UCSD-AML1 (cell line): ENCODE measurements around the gene PPL.
"Not testable (repeated sequence)": the region's sequence is repeated elsewhere in the genome, so short reads cannot be mapped to it uniquely, and the experiment has no call there.

Experiments used
- DNase-seq: peaks from one replicate; lab custom pipeline; 2025; ENCODE audit not compliant: unreplicated experiment; lab: John Stamatoyannopoulos, UW

PPL gene

DNA sequence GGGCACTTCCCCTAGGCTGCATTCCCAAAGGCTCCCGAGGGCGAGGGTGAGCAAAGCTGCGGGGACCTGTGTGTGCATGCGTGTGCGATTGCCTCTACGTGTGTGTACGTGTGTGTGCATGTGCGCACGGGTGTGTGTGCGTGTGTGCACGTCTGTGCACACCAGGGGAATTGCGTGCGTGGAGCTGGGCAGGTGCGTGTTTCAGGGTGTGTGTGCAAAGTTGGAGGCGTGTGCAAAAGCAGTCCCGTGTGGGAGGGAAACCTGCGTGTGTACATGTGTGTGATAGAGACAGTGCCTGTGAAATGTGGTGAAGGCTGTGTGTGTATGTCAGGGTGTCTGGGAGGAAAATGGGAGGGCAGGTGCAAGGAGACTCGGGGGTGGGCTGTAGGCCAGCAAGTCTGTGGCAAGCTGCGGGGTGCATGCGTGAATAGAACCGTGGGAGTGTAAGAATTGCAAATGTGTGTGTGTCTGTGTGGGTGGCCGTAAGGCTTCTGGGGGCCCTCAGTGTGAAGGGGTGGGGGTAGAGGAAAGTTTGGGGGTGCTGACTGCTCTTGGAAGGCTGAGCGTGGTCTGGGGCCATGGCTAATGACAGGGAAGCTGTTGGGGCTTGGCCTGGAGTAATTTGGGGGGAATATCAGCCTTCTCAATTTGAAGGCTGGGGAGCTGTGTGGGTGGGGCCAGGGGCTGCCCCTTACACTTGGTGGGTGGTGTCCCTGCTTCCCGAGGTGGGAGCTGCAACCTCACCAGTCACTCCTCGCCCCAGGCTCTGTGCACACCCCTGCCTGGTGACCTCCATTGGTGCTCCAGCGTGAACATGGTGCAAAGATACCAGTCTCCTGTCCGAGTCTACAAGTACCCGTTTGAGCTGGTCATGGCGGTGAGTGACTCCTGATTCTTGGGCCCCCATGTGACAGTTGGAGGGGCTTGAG, 21.8 kb upstream of the PPL start:
- no peak for DNase-seq

DNA sequence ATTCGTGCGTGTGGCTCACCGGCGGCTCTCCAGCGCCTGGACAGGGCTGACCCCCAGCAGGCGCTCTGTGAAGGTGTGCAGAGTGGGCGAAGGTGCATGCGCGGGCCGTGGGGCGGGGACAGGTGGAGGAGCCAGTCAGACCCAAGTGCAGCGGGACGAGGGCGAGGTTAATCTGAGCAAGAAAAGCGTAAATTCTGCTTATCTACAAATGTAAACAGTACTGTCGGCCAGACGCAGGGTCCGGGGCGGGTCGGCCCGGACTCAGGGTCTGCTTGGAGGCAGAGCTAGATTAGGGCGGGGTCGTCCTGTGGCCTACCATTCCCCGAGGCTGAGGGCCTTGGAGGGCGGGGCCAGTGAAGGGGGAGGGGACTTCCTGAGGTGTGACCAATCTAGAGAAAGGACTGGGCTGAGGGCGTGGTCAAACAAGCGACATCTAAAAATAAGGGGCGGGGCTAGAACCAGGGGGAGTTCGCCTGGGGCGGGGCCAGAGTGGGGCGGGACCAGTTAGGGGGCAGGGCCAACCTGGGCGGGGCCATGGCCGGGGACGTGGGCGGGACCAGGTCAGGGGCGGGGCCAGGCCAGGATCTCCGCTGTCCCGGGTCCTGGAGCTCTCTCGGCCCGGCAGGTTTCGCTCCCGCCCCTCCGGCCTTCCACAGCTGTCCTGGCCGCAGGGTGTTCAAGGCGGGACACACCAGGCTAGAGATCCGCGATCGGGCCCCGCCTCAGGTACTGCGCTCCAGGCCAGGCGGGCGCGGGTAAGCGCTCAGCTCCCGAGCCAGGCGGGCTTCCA, 21.0 kb upstream of the PPL start, which contains the start of gene SEC14L5:
TSS of gene SEC14L5 (plus strand) at position 611 of the 790 bp plus-strand sequence. CDS start 994 bp downstream, outside the sequence.
- peak; percentile 96 for DNase-seq

DNA sequence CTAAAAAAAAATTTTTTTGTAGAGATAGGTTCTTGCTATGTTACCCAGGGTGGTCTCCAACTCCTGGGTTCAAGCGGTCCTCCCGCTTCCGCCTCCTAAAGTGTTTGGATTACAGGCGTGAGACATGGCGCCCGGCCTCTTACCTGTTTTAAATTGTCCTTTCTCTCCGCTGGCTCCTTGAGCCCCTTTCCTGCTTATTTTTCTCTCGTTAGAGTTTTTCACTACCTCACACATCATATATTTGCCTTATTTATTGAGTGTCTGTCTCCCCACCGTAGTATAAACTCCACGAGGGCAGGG, 20.4 kb upstream of the PPL start:
- no peak for DNase-seq

DNA sequence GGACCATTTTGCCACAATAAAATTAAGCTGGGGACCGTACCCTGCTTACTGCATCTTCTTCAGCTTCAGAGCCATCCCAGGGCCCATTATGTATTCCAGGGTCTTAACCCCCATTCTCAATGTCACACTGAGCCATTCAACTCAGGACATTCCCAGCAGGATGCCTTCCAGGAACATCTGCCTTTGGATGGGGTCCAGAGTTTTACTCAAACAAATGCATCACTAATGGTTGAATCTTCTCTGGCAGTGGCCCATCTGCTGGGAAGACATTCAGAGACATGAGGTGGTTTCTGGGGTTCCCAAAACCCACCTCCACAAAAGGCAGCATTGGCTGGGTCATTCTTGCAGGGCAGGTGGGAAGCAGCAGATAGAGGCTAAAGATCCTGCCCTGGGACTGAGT, 17.8 kb upstream of the PPL start:
- no peak for DNase-seq

DNA sequence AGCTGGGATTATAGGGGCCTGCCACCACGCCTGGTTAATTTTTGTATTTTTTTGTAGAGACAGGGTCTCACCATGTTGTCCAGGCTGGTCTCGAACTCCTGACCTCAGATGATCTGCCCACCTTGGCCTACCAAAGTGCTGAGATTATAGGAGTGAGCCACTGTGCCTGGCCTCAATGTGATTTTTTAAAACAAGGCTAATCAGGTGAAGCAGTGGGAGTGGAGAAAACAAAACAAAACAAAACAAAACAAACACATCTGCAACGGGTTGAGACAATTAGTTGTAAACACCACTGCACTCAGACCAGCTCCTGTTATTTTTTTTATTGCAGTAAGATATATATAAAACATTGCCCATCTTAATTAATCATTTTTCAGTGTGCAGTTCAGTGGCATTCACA, 14.6 kb upstream of the PPL start:
- DNase-seq = not testable (repeated sequence)

DNA sequence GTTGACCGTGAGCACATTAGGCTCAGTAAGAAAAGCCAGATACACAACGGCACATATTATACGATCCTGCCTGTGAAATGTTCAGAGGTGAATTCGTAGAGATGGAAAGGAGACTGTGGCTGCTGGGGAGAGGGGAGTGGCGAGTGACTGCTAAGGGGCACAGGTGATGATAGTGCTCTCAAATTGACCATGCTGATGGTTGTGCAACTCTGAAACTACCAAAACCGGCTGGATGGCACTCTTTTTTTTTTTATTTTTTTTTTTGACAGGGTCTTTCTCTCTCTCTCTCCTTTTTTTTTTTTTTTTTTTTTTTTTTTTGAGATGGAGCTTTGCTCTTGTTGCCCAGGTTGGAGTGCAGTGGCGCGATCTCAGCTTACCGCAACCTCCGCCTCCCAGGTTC, 13.0 kb upstream of the PPL start:
- DNase-seq = no peak

DNA sequence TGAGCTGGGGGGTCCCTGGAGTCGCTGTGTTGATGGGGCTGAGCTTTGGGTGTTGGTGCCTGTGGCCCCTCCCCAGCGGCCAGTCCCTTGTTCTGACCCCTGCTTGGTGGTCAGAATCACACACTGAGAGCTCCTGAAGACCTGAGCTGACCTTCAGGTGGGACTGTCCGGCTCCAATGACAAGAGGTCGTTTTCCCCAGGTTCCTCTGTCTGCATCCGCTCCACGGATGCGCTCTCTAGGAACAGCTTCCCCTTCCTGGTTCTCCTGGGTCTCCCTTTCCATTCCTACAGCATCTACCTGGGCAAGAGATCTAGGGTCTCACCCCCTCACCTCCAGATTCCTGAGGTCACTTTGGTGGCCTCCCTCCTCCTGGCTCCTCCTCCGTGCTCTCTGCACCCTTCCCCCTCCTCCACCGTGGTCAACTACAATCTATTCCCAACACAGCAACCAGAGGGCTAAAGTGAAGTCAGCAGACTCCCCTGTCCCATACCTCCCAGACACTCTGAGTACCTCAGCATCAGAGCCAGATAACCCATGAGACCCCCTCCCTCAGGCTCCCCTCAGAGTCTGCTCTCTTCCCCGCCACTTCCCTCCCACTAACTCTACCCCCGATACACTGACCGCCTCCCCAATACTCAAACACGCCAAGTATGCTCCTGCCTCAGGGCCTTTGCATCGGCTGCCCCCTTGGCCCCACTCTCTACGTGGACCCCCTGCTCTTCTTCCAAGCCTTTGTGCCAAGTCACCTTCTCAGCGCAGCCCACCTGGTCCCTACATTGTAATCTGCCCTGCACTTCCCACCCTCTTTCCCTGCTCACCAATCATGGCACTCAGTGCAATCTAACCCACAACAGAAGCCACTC, 12.2 kb upstream of the PPL start:
- DNase-seq = no peak

DNA sequence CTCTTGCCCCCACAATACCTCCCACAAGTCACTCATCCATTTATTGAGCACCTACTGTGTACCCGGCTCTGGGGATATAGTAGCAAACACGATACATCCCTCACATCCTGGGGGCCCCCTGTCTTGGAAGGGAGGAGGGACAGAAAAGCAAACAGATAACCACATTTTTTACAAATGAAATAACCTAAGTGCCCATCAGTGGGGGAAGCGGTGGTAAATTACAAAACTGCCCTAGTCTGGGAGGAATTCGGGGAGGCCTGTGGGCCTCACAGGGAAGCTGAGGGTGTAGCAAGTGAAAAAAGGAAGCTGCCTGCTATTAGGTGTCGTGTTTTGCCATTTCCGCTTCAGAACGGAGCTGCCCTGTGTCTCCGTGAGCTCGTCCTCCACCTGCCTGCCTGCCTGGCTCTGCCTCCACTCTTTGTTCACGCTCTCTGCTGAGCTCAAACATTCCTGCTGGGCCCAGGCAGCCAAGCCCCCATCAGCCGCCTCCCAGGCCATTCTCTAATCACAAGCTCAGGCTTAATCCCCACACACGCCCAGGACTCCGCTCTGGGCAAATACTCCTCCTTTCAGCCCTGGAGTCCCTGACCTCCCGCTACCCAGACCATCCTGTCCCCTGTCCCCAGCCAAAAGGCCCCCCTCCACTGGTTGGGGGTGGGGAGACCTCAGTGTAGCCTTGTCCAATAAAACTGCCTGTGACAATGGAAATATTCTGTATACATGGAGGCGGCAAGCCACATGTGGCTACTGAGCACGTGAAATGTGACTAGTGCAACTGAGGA, 11.0 kb upstream of the PPL start:
- DNase-seq = peak; percentile 29

DNA sequence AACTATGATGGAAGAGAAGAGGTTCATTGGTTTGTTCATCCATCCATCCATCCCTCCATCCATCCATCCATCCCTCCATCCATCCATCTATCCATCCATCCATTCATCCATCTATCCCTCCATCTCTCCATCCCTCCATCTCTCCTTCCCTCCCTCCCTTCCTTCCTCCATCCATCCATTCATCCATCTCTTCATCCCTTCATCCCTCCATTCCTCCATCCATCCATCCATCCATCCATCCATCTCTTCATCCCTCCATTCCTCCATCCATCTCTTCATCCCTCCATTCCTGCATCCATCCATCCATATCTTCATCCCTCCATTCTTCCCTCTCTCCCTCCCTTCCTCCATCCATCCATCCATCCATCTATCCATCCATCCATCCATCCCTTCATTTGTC, 10.0 kb upstream of the PPL start:
- no peak for DNase-seq

DNA sequence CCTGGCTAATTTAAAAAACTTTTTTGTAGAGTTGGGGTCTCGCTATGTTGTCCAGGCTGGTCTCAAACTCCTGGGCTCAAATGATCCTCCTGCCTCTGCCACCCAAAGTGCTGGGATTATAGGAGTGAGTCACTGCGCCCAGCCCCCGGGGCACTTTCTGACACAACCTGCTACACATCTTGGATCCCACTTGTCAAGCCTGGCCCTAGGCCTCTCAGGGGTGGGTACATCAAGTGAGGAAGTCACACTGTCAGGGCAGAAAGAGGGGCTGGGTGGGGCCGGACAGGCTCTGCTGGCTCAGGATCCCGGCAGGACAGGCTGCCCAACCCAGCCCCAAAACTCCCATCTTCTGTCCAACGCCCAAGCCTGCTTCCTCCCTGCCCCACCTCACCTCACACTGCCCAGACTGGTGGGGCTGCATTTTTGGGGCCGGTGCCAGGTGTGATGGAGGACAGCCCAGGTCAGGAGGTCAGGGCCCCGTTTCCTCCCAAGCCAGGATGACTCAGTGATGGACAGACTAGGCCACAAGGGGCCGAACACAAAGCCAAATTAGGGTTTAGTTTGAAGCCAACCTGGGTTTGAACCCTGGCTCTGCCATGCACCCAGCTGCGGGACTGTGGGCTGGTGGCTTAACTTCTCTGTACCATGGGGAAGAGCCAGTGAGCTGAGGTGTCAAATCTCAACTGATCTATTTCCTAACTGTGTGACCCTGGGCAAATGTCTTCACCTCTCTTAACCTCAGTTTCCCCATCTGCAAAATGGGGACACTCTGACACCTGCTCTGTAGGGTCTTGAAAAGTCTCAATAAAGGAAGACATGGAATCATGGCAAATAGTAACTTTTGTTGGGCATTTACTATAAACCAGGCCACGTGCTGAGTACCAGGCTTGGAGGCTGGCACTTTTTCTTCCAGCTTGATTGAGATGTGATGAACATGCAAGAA, 8.9 kb upstream of the PPL start:
- DNase-seq = no peak

DNA sequence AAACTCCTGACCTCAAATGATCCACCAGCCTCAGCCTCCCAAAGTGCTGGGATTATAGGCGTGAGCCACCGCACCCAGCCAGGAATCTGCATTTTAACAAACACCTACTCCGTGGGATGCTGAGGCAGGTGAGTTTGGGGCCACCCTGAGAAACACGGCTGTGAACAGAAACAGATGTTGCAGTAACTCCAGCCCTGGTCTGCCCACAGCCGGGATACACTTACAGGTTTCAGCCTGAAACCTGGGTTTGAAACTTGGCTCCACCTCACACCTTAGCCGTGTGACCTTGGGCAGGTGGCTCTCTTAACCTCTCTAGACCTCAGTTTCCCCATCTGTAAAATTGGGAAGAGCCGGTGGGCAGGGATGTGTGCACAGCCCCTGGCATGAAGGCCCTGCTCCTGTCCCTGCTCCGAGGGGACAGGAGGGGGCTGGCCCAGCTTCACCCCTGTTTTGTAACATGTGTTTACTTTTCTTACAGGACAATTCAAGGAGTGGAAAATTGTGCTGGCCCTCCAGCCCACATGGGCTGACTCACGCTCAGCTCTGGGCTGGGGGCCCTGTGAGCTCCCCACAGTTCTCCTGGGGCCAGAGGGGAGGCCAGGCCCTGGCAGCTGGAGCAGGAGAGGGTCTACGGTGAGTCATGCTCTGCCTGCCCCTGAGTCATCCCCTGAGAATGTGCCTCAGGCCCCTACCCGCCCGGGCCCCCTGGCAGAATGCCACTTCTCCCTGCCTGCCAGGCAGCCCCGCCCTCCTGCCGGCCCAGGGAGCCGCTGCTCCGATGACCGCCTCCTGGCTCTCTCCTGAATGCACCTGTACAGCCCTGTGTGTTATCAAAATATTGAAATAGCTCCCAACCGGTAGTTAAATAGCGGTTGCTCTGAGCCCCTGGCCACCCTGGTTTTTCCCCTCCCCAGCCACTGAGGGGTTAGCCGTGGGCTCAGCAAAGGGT, 7.7 kb upstream of the PPL start:
- no peak for DNase-seq

DNA sequence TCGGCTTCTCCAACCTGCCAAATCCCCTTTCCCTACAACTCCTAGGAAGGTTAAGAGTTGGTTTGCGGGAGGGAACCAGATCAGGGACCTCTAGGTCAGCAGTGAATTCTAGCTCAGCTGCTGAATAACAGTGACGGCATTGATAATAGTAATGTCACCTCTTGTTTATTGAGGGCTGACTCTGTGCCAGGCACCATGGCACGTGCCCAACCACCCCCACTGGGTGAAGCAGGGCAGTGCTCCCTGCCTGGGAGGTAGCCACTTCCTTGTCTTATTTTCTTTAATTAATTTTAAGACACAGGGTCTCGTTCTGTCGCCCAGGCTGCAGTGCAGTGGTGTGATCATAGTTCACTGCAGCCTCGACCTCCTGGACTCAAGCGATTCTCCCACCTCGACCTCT, 5.5 kb upstream of the PPL start:
- no peak for DNase-seq

DNA sequence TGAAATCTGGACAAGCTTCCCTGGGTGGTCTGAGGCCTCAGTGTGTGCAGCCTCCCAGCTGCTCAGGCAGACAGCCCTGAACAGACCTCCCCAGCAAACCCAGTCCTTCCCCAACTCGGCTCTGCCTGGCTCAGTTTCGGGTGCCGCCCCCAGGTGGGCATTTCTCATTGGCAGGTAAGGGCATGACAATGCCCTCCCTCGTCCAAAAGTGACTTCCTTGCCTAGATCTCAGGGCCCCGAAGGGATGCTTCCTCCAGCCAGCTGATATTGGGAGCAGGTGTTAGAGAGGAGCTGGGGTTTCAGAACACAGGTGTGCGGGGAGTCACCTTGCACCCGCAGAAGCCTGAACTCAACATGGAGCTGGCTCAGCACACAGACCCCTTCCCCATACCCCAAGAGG, 3.8 kb upstream of the PPL start:
- DNase-seq = no peak

DNA sequence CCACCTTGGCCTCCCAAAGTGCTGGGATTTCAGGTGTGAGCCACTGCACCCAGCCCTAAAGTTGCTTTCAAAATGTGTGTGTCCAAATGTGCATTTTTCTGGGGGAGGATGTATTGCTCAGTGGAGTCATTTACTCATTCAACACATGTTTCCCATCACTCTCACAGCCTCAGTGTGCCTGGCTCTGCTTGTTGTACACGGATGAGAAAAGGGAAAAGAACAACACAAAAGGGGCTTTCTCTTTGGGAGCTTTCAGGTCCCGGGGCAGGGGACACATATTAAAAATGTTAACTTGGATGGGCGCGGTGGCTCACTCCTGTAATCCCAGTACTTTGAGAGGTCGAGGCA, 1.7 kb upstream of the PPL start:
- DNase-seq = no peak

DNA sequence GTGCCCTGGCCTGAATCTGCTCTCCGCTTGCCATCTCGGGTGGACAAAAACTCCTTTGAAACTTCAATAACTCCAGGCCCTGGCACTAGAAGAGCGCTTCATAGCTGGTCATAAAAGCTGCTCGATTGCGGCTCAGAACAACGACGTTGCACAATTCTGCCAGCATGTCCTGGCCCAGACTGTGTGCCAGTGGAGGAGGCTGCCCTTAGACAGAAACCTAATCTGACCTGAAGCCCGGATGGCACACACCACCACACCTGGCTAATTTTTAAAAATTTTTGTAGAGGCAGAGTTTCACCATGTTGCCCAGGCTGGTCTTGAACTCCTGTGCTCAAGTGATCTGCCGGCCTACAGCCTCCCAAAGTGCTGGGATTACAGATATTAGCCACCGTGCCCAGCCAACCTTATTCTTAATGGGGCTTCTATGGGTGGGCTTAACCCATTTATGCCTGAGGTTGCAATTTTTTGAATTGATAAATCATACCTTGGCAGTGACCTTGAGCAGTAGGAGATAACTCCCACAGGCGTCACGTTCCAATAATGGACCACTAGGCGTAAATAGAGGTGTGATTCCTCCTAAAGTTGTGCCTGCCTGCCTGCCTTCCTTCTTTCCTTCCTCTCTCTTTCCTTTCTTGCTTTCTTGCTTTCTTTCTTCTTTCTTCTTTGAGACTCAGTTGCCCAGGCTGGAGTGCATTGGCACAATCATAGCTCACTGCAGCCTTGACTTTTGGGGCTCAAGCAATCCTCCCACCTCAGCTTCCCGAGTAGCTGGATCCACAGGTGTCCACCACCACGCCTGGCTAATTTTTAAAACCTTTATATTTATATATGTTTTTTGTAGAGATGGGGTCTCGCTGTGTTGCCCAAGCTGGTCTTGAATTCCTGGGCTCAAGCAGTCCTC, 1.1 kb upstream of the PPL start:
- no peak for DNase-seq

DNA sequence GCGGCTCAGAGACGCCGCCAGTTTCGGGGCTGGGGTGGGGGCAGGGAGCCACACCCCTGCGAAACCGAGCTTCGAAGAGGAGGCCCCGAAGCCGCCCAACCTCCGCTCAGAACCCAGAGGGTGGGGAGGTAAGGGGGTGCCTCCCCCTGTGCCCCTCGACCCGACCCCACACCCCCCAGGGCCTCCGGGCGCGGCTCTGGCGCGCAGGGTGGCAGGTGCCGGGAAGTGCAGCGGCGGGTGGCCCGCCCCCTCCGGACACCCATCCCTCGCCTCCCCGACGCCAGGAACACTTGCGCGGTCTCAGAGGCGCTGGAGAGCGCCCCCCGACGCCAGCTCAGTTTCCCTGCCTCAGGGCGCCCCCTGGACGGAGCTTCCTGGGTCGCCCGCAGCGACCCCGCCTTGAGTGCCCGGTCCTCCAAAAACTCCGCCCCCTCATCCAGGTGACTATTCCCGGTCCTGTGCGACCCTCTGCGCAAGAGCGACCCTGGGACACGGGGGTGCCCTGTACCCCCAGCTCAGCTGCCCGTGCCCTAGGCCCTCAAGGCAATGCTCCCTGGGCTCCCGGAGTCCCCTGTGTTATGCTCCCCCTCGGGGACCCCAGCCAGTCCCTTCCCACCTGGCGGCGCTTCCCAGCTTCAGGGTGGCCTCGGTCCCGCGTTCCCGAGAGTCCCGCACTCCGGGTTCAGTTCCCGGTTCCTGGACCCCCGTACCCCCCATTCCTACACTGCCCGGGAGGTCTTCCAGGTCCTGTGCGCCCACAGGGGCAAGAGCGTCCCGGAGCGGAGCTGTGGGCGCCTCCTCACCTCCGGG, 562 bp downstream of the PPL start:
- no peak for DNase-seq
